Osteoblast (primary cell): ENCODE measurements around the gene CRABP2. TPM values are rescaled to one million over a fixed set of nuclear protein-coding genes. Genes with fewer than 3 reads are reported as not detected.

Experiments used
- DNase-seq: peaks from one replicate; pipeline ENCODE4 v3.0.0; 2011; ENCODE audit warnings: low spot score, mixed read lengths; ENCODE audit not compliant: insufficient read length; ENCODE audit errors: missing footprints
- H2AFZ ChIP-seq: 2 replicates; pipeline ENCODE4 v1.6.0; 2011; ENCODE audit warnings: mild to moderate bottlenecking, low read length
- H3K27ac ChIP-seq: 2 replicates; pipeline ENCODE4 v1.5.1; 2011; ENCODE audit warnings: mild to moderate bottlenecking, low read depth, low read length, moderate library complexity
- H3K27me3 ChIP-seq: 2 replicates; pipeline ENCODE4 v1.6.0; 2012; ENCODE audit warnings: mild to moderate bottlenecking, control low read depth, inconsistent platforms, low read length, moderate library complexity; ENCODE audit not compliant: insufficient read depth
- H3K36me3 ChIP-seq: 2 replicates; pipeline ENCODE4 v1.5.1; 2011; ENCODE audit warnings: mild to moderate bottlenecking, low read length, control low read depth, moderate library complexity; ENCODE audit not compliant: insufficient read depth
- H3K4me1 ChIP-seq: 2 replicates; pipeline ENCODE4 v1.5.1; 2011; ENCODE audit warnings: mild to moderate bottlenecking, low read length, control low read depth, moderate library complexity; ENCODE audit not compliant: insufficient read depth
- H3K4me2 ChIP-seq: 2 replicates; pipeline ENCODE4 v1.6.0; 2011; ENCODE audit warnings: mild to moderate bottlenecking, low read length; ENCODE audit not compliant: insufficient read depth
- H3K4me3 ChIP-seq: fragments of 200-600 bp; sonication (generic); 3 replicates; pipeline ENCODE4 v1.5.1; 2012; ENCODE audit warnings: mild to moderate bottlenecking, low read length, inconsistent platforms; ENCODE audit not compliant: insufficient read depth
- H3K79me2 ChIP-seq: 2 replicates; pipeline ENCODE4 v1.6.0; 2012; ENCODE audit warnings: mild to moderate bottlenecking, low read length, control low read depth, inconsistent platforms; ENCODE audit not compliant: insufficient read depth
- H3K9me3 ChIP-seq: 2 replicates; pipeline ENCODE4 v1.5.1; 2011; ENCODE audit warnings: low read depth, low read length, control low read depth
- H4K20me1 ChIP-seq: 2 replicates; pipeline ENCODE4 v1.6.0; 2012; ENCODE audit warnings: mild to moderate bottlenecking, low read length, control low read depth; ENCODE audit not compliant: insufficient read depth
- CTCF ChIP-seq: IDR thresholded peaks from 2 replicates; pipeline ENCODE4 v1.5.1; 2011; ENCODE audit warnings: mild to moderate bottlenecking, low read depth, low read length, moderate library complexity; ENCODE audit errors: extremely low read depth
- total RNA-seq: library from RNA; depleted of rRNA; stranded (reverse); fragments of >200 nt; gene quantifications from 2 replicates; pipeline ENCODE4 v1.2.3, GENCODE V29; 2012

CRABP2 gene
- total RNA-seq, 1 donor = 16.6 TPM

- no peak overlapping the region for H2AFZ ChIP-seq
- no peaks in the 10 kb centered on the region for H3K36me3 ChIP-seq
- H4K20me1 ChIP-seq = no peaks in the 10 kb centered on the region
- H3K79me2 ChIP-seq = no peaks in the 10 kb centered on the region
- H3K27me3 ChIP-seq = no peaks in the 10 kb centered on the region
- H3K4me3 ChIP-seq = no peak overlapping the region
- H3K9me3 ChIP-seq = no peaks in the 10 kb centered on the region
- no peak overlapping the region for H3K4me2 ChIP-seq
- H3K27ac ChIP-seq = no peak overlapping the region
- no peak for TF ChIP-seq CTCF
- H3K4me1 ChIP-seq = peaks cover 28% of the 10 kb centered on the region
- peak; percentile 69 for DNase-seq
These were observed 38.3 kb downstream of the CRABP2 start for GRCh38 chr1:156666862-156667609.

- H3K79me2 ChIP-seq = no peaks in the 10 kb centered on the region
These were observed 39.8 kb downstream of the CRABP2 start for GRCh38 chr1:156665539-156665938.

GRCh38 chr1:156664767-156665411 lies 40.5 kb downstream of the CRABP2 start:
- Histone ChIP-seq H3K9me3 (no peaks in the 10 kb centered on the region), H3K4me2 (peak overlapping the region; percentile 20), H3K27ac (no peak overlapping the region), H3K4me1 (peaks cover 46% of the 10 kb centered on the region), H3K27me3 (no peaks in the 10 kb centered on the region), H3K4me3 (no peak overlapping the region), H3K36me3 (no peaks in the 10 kb centered on the region), H2AFZ (peak overlapping the region; percentile 36), H4K20me1 (no peaks in the 10 kb centered on the region), H3K79me2 (no peaks in the 10 kb centered on the region)
- peak; percentile 84 for DNase-seq
- TF ChIP-seq CTCF = no peak

More at GRCh38 chr1:156665539-156665938, 39.8 kb downstream of the CRABP2 start:
- TF ChIP-seq CTCF = no peak
- no peak for DNase-seq
- H3K27ac ChIP-seq = no peak overlapping the region
- no peaks in the 10 kb centered on the region for H3K27me3 ChIP-seq
- H3K36me3 ChIP-seq = no peaks in the 10 kb centered on the region
- no peaks in the 10 kb centered on the region for H3K9me3 ChIP-seq
- H2AFZ ChIP-seq = no peak overlapping the region
- no peak overlapping the region for H3K4me2 ChIP-seq
- H3K4me3 ChIP-seq = no peak overlapping the region
- no peaks in the 10 kb centered on the region for H4K20me1 ChIP-seq
- H3K4me1 ChIP-seq = peaks cover 43% of the 10 kb centered on the region

- Histone ChIP-seq H3K4me2 (peak overlapping the region; percentile 20), H3K4me1 (peaks cover 52% of the 10 kb centered on the region), H3K27me3 (no peaks in the 10 kb centered on the region), H2AFZ (no peak overlapping the region), H3K79me2 (no peaks in the 10 kb centered on the region), H3K27ac (no peak overlapping the region), H3K9me3 (no peaks in the 10 kb centered on the region), H3K36me3 (no peaks in the 10 kb centered on the region), H3K4me3 (no peak overlapping the region), H4K20me1 (no peaks in the 10 kb centered on the region)
- TF ChIP-seq CTCF = no peak
- DNase-seq = peak; percentile 79
These were observed 41.2 kb downstream of the CRABP2 start for GRCh38 chr1:156664046-156664766.
